HFFc6 (cell line): ENCODE measurements around the gene MARS1. TPM values are rescaled to one million over a fixed set of nuclear protein-coding genes. Genes with fewer than 3 reads are reported as not detected.

Experiments used
- DNase-seq: peaks from one replicate; pipeline ENCODE4 v3.0.0-alpha.2; 2018
- H3K27ac Mint-ChIP-seq: 2 replicates; pipeline ENCODE4 v1.8.0; 2020; ENCODE audit warnings: mild to moderate bottlenecking, mixed read lengths
- H3K27me3 Mint-ChIP-seq: 2 replicates; pipeline ENCODE4 v1.8.0; 2021; ENCODE audit warnings: mild to moderate bottlenecking, moderate library complexity, mixed read lengths; ENCODE audit not compliant: insufficient read depth
- H3K36me3 Mint-ChIP-seq: 2 replicates; pipeline ENCODE4 v1.8.0; 2021; ENCODE audit warnings: low read depth, mixed read lengths
- H3K4me1 Mint-ChIP-seq: 2 replicates; pipeline ENCODE4 v1.8.0; 2020; ENCODE audit warnings: low read depth, mixed read lengths
- H3K4me3 Mint-ChIP-seq: 2 replicates; pipeline ENCODE4 v1.8.0; 2020; ENCODE audit warnings: mild to moderate bottlenecking, moderate library complexity, mixed read lengths
- H3K9me3 Mint-ChIP-seq: 2 replicates; pipeline ENCODE4 v1.8.0; 2020; ENCODE audit warnings: mild to moderate bottlenecking, mixed read lengths
- total RNA-seq, 6 experiments: library from RNA; stranded (reverse); fragmentation: NEBNext Ultra II Directional; extraction: Animal tissue kit (Norgen Biotek cat#: 25700); gene quantifications; 2 replicates in 1 of 6; 3 replicates in 5 of 6; pipeline ENCODE4 v1.2.3, GENCODE V29; 2021
- TF ChIP-seq, protein P1 (sequence below): fragments of 200-600 bp; sonication (generic); IDR thresholded peaks from 2 replicates; pipeline ENCODE4 v1.5.0; 2021; ENCODE audit warnings: antibody characterized with exemption, mild to moderate bottlenecking

The MARS1 gene
- total RNA-seq, 6 experiments from 2014 or later, result 179 to 207 (median 193) TPM

DNA sequence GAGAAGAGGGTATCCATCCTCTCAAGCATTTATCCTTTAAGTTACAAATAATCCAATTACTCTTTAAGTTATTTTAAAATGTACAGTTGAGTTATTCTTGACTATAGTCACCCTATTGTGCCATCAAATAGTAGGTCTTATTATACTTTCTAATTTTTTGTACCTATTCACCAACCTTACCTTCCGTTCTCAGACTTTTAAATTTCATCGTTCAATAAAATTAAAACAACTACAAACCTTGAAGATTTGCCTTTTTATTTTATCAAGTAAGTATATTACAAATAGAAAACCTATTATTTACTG, 60.1 kb downstream of the MARS1 start:
- H3K27me3 Mint-ChIP-seq, result peaks cover 6% of the 10 kb centered on the region; the same call in 1 of the 2 replicates
- DNase-seq, result no peak
- H3K9me3 Mint-ChIP-seq, result no peaks in the 10 kb centered on the region
- H3K27ac Mint-ChIP-seq, result no peak overlapping the region
- TF ChIP-seq, protein P1, sequence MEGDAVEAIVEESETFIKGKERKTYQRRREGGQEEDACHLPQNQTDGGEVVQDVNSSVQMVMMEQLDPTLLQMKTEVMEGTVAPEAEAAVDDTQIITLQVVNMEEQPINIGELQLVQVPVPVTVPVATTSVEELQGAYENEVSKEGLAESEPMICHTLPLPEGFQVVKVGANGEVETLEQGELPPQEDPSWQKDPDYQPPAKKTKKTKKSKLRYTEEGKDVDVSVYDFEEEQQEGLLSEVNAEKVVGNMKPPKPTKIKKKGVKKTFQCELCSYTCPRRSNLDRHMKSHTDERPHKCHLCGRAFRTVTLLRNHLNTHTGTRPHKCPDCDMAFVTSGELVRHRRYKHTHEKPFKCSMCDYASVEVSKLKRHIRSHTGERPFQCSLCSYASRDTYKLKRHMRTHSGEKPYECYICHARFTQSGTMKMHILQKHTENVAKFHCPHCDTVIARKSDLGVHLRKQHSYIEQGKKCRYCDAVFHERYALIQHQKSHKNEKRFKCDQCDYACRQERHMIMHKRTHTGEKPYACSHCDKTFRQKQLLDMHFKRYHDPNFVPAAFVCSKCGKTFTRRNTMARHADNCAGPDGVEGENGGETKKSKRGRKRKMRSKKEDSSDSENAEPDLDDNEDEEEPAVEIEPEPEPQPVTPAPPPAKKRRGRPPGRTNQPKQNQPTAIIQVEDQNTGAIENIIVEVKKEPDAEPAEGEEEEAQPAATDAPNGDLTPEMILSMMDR, result no peak
- H3K4me1 Mint-ChIP-seq, result peaks cover 67% of the 10 kb centered on the region
- H3K4me3 Mint-ChIP-seq, result no peak overlapping the region
- peaks cover 21% of the 10 kb centered on the region for H3K36me3 Mint-ChIP-seq

DNA sequence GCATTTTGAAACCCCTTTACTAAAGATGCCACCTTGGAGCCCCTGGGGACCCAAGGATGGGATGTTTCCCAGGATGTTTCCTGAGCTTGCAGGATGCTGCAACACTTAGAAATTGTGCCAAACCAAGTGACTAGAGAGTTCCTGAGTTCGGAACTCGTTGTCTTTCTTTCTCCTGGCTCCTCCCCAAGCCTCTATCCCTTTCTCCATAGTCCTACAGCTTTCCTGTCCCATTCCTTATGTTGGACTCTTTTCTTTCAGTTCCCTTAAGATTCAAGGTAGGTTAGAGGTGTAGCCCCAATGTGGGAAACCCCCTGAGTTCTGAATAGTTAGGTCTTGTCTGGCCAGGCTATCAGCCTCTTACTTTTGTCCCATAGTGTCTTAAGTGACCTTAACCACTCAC, 60.6 kb downstream of the MARS1 start:
- peaks cover 7% of the 10 kb centered on the region; the same call in 1 of the 2 replicates for H3K27me3 Mint-ChIP-seq
- TF ChIP-seq, protein P1, result no peak
- H3K27ac Mint-ChIP-seq, result no peak overlapping the region
- H3K4me3 Mint-ChIP-seq, result no peak overlapping the region; the same call in 1 of the 2 replicates
- H3K36me3 Mint-ChIP-seq, result peaks cover 21% of the 10 kb centered on the region
- no peaks in the 10 kb centered on the region for H3K9me3 Mint-ChIP-seq
- H3K4me1 Mint-ChIP-seq, result peaks cover 70% of the 10 kb centered on the region
- no peak for DNase-seq

DNA sequence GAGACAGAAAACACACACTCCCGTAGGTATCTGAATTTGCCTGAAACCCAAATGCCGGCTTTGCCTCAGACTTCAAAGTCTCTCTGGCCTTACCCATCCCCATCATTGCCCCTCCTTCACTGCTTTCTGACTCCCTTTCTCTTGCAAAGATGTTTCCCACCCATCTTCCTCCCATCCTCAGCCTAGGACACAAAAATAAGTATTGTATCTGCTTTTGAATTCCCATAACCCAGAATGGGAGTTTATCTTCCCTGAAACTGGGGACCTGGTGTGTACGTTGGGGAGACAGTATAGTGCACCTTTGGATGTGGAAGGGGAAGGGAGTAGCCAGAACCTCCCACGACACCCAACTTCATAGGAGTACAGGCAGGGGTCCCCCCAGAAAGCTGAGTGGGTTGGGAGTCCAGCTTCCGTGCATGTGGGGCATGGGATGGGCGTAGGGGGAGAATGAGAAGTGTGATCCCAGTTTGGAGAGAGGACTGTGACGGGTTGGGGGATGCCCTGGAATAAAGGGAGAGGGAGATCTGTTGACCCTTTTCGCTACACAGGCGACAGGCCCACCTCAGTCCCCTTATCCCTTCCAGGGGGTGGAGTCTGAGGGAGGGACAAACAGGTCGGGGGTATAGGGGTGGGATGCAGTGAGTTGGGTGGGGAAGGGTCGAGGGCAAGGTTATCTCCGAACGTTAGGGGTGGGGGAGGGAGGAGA, 61.5 kb downstream of the MARS1 start:
- H3K9me3 Mint-ChIP-seq, result no peaks in the 10 kb centered on the region
- H3K27me3 Mint-ChIP-seq, result peaks cover 8% of the 10 kb centered on the region; the same call in 1 of the 2 replicates
- TF ChIP-seq, protein P1, result no peak
- peaks cover 21% of the 10 kb centered on the region for H3K36me3 Mint-ChIP-seq
- no peak overlapping the region for H3K27ac Mint-ChIP-seq
- H3K4me3 Mint-ChIP-seq, result peak overlapping the region; percentile 87
- H3K4me1 Mint-ChIP-seq, result peaks cover 65% of the 10 kb centered on the region
- no peak for DNase-seq

DNA sequence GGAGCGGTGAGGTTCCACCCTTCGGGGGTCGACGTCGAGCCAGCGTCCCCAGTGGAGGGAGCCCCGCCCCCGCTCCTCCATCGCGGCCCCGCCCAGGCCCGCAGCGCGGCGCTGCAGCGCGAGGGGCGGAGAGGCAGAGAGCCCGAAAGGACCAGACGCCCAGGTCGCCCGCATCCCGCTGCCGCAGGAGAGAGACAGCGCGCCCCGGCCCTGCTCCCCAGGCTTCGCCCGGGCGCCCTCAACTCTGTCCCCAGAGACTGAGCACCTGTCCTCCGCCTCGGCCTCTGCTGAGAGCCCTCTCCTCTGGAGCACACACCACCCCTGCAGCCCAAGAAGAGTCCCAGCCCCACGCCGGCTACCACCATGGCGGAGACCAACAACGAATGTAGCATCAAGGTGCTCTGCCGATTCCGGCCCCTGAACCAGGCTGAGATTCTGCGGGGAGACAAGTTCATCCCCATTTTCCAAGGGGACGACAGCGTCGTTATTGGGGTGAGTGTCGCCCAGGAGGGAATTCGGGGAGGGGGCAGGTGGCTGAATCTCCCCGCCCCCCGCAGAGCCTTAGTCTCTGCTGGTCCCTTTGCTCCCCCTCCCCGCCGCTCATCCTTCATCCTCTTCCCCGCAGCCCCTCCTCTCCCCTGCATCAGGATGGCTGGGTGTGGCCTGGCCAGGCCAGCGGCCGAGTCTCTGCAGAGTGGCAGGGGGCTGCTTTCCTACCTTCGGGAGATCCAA, 62.2 kb downstream of the MARS1 start, which contains the start of gene KIF5A:
KIF5A (plus strand) TSS at position 136 of the 732 bp plus-strand sequence; CDS start at position 364, 228 bp downstream.
- Mint-ChIP-seq H3K9me3 (no peaks in the 10 kb centered on the region), H3K36me3 (peaks cover 16% of the 10 kb centered on the region), H3K27me3 (peaks cover 9% of the 10 kb centered on the region), H3K4me1 (peaks cover 60% of the 10 kb centered on the region), H3K4me3 (peak within 1 kb of the TSS; percentile 87), H3K27ac (no peak within 1 kb of the TSS)
- DNase-seq, result no peak
- TF ChIP-seq, protein P1, result peak; percentile 38; the same call in 1 of the 2 replicates

DNA sequence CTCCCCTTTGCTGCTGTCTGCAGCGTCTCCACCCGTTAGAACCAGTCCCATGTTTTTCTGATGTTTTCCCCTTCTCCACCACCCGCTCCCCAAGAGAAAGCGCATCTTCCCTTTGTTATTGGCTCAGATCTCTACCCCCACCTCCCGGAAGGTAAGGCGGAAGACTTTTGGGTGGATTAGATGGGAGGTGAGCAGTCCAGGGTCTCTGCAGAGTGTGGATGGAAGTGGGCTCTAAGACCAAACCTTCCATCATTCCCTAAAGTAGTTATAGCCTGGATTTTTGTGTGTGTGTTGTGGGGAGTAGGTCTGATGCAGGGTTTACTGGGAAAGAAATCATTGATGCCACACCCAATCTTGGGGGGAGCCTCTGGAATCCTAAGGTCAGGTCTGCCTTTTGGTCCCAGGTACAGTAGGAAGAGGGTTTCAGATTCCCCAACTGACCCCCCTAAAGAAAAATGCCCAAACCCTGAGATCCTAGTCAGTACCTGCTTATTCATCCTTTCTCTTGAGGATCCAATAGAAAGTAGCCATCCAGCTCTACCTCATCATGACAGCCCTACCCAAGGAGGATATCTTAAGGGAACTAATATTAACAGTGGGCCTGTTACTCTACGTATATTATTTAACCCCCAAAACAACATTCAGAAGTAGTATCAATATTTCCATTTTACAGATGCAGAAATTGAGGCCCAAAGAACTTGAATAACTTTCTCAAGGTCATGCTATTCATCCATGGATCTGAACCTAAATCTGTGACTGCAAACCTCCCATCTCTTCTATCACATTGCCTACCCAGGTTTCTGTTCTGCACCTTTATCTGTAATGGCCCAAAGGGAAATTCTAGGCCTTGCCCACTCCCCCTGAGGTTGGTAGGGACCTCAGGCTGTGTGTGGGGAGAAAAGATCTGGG, 63.0 kb downstream of the MARS1 start:
- TF ChIP-seq, protein P1, result no peak
- Mint-ChIP-seq H3K9me3 (no peaks in the 10 kb centered on the region), H3K27me3 (peaks cover 9% of the 10 kb centered on the region), H3K36me3 (peaks cover 8% of the 10 kb centered on the region), H3K4me1 (peaks cover 51% of the 10 kb centered on the region), H3K27ac (no peak overlapping the region), H3K4me3 (peak overlapping the region; percentile 87)
- DNase-seq, result no peak
